Measurements from ENCODE around the gene SLC5A5. TPM values are rescaled to one million over a fixed set of nuclear protein-coding genes. Genes with fewer than 3 reads are reported as not detected.

The SLC5A5 gene
- total and polyA plus RNA-seq, 2 of the 8 experiments (the other 6 are each of a cell fraction or from before 2014, with no cell fraction given): 1.5 to 1.8 TPM

DNA sequence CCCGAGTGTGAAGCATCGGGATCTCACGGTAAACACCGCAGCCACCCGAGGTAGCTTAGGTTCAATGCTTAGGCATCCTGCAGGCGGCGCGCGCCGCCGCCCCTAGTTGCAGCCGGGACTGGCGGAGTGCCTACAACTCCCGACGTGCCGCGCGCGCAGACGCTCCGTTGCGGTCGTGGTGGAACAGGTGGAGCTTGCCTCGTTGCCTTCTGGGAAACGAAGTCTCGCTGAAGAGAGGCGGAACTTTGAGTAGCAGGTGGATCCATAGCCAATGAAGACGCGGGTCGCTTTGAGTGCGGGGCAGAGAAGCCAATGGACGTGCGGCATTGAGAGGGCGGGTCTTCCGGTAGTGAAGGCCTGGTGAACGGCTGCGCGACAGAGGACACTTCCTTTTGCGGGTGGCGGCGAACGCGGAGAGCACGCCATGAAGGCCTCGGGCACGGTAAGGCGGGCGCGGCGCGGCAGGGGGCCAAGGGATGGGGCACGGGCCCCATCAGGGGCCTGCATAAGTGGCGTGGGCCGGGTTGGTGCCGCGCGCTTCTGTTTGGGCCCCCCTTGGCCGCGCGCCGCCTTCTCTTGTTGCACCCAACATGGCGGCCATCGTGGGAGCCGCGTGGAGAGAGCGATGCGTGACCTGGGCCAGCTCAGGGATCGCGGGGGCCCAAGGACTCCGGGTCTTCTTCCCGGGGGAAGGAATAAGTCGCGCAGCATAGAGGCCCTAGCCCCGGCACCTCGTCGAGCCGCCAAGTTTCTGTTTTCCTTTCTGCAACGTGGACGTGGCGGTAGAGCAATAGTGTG, 12.0 kb upstream of the SLC5A5 start, which contains the start of gene RPL18A (continued):
- TF ChIP-seq TEAD4 (IDR thresholded peaks at IDR 0.05; ENCODE audit: low read depth, low read length) (no peak), FOSL1 (IDR thresholded peaks at IDR 0.05; ENCODE audit: insufficient read depth, low read depth, low read length) (0 out of 2 replicates have a peak, but pooled peaks have one; percentile 15), JUN (IDR thresholded peaks at IDR 0.05; ENCODE audit: low read depth, low read length) (no peak), MAFK (IDR thresholded peaks at IDR 0.05; ENCODE audit: low read depth, low read length) (no peak), RFX5 (IDR thresholded peaks at IDR 0.05; ENCODE audit: borderline replicate concordance, low read depth, low read length) (no peak), SIN3A (conservative IDR thresholded peaks at IDR 0.05 in 1 of 2, IDR thresholded peaks at IDR 0.05 in 1 of 2; ENCODE audit: low read depth in 1 of 2, low read length in 2 of 2) (no peak; a peak in 1 of 4 replicates), POLR2A (IDR thresholded peaks at IDR 0.05; ENCODE audit: control extremely low read depth in 1 of 2, low read depth in 2 of 2, low read length in 2 of 2) (peak; percentile 85 to 97), SIX5 (IDR thresholded peaks at IDR 0.05; ENCODE audit: low read depth, low read length) (peak; percentile 85), POLR2AphosphoS5 (IDR thresholded peaks at IDR 0.05; ENCODE audit: low read depth, low read length) (peak; percentile 98), SUZ12 (IDR thresholded peaks at IDR 0.05; ENCODE audit: low read length) (no peak), SP4 (IDR thresholded peaks at IDR 0.05; ENCODE audit: low read length) (0 out of 2 replicates have a peak, but pooled peaks have one; percentile 39), BCL11A (IDR thresholded peaks at IDR 0.05; ENCODE audit: low read depth in 2 of 2, low read length in 2 of 2) (no peak), RBBP5 (IDR thresholded peaks at IDR 0.05; ENCODE audit: borderline replicate concordance, low read depth, low read length) (no peak), CBX5 (IDR thresholded peaks at IDR 0.05; ENCODE audit: low read depth, low read length) (no peak), CHD1 (IDR thresholded peaks at IDR 0.05; ENCODE audit: low read depth, low read length) (no peak), CTBP2 (IDR thresholded peaks at IDR 0.05; ENCODE audit: borderline replicate concordance, insufficient read depth, insufficient read length, low read length) (no peak), JUND (IDR thresholded peaks at IDR 0.05; ENCODE audit: low read length) (peak; percentile 40; the same call in 1 of the 2 replicates), SRF (IDR thresholded peaks at IDR 0.05; ENCODE audit: low read depth, low read length) (no peak), CHD2 (IDR thresholded peaks at IDR 0.05; ENCODE audit: low read length) (peak; percentile 91), CREB1 (IDR thresholded peaks at IDR 0.05) (peak; percentile 77)
- TF ChIP-seq, protein P1, sequence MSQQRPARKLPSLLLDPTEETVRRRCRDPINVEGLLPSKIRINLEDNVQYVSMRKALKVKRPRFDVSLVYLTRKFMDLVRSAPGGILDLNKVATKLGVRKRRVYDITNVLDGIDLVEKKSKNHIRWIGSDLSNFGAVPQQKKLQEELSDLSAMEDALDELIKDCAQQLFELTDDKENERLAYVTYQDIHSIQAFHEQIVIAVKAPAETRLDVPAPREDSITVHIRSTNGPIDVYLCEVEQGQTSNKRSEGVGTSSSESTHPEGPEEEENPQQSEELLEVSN (IDR thresholded peaks at IDR 0.05): no peak
- TF ChIP-seq, protein P2, sequence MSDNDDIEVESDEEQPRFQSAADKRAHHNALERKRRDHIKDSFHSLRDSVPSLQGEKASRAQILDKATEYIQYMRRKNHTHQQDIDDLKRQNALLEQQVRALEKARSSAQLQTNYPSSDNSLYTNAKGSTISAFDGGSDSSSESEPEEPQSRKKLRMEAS (IDR thresholded peaks at IDR 0.05): peak; percentile 55
- TF ChIP-seq, protein P3, sequence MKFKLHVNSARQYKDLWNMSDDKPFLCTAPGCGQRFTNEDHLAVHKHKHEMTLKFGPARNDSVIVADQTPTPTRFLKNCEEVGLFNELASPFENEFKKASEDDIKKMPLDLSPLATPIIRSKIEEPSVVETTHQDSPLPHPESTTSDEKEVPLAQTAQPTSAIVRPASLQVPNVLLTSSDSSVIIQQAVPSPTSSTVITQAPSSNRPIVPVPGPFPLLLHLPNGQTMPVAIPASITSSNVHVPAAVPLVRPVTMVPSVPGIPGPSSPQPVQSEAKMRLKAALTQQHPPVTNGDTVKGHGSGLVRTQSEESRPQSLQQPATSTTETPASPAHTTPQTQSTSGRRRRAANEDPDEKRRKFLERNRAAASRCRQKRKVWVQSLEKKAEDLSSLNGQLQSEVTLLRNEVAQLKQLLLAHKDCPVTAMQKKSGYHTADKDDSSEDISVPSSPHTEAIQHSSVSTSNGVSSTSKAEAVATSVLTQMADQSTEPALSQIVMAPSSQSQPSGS (IDR thresholded peaks at IDR 0.05; ENCODE audit: low read length): no peak
